GM19372 (cell line): Measurements from ENCODE around the gene TRIM54.
"Not testable (repeated sequence)": the region's sequence is repeated elsewhere in the genome, so short reads cannot be mapped to it uniquely, and the experiment has no call there.

ENCODE experiments used
- ATAC-seq: cut with Tn5 transposase; IDR thresholded peaks from one replicate; pipeline ENCODE4 v1.9.1; 2021; ENCODE audit warnings: mild to moderate bottlenecking, low read depth, moderate library complexity; ENCODE audit not compliant: unreplicated experiment

TRIM54 gene

GRCh38 chr2:27307545-27308358 lies 25.5 kb downstream of the TRIM54 start:
- no peak for ATAC-seq

GRCh38 chr2:27308359-27308881 lies 26.2 kb downstream of the TRIM54 start, which contains the start of gene UCN:
UCN (minus strand) TSS chr2:27308445; CDS start chr2:27307895, 550 bp downstream.
- no peak for ATAC-seq

GRCh38 chr2:27309651-27310050 lies 27.4 kb downstream of the TRIM54 start:
- ATAC-seq: no peak

GRCh38 chr2:27312152-27312551 lies 29.9 kb downstream of the TRIM54 start:
- no peak for ATAC-seq

GRCh38 chr2:27313882-27314645 lies 31.8 kb downstream of the TRIM54 start:
- ATAC-seq: no peak

- no peak for ATAC-seq
Measured at GRCh38 chr2:27314709-27315108, 32.5 kb downstream of the TRIM54 start.

GRCh38 chr2:27315122-27315521 lies 32.9 kb downstream of the TRIM54 start:
- ATAC-seq: no peak

GRCh38 chr2:27316655-27317412 lies 34.6 kb downstream of the TRIM54 start:
- no peak for ATAC-seq

- ATAC-seq: not testable (repeated sequence)
Measured at GRCh38 chr2:27319839-27320238, 37.6 kb downstream of the TRIM54 start.

GRCh38 chr2:27320958-27321543 lies 38.8 kb downstream of the TRIM54 start:
- no peak for ATAC-seq

GRCh38 chr2:27322301-27322765 lies 40.1 kb downstream of the TRIM54 start:
- ATAC-seq: no peak

GRCh38 chr2:27322766-27323595 lies 40.8 kb downstream of the TRIM54 start, which contains the start of gene MPV17:
MPV17 (minus strand) TSS chr2:27323097; CDS start chr2:27322517, 580 bp downstream.
- ATAC-seq: peak; percentile 84

- no peak for ATAC-seq
Measured at GRCh38 chr2:27323596-27324285, 41.5 kb downstream of the TRIM54 start.

GRCh38 chr2:27324720-27325119 lies 42.5 kb downstream of the TRIM54 start:
- ATAC-seq: no peak

GRCh38 chr2:27335311-27335710 lies 53.1 kb downstream of the TRIM54 start:
- ATAC-seq: no peak

GRCh38 chr2:27336173-27336572 lies 53.9 kb downstream of the TRIM54 start:
- no peak for ATAC-seq

- ATAC-seq: no peak
Measured at GRCh38 chr2:27347641-27348040, 65.4 kb downstream of the TRIM54 start.

GRCh38 chr2:27350106-27350693 lies 68.0 kb downstream of the TRIM54 start:
- no peak for ATAC-seq
